Bronchus fibroblast of lung (primary cell): ENCODE measurements around the gene HOOK1. TPM values are rescaled to one million over a fixed set of nuclear protein-coding genes. Genes with fewer than 3 reads are reported as not detected.

Source experiments
- total RNA-seq: library from RNA; depleted of rRNA; stranded (reverse); fragments of >200 nt; gene quantifications from 2 replicates; pipeline ENCODE4 v1.2.3, GENCODE V29; 2015

Gene HOOK1
- not detected in 2 replicates for total RNA-seq

GRCh38 chr1:59814901-59815825 is at the start of gene HOOK1:
Gene HOOK1 (plus strand): TSS chr1:59814949. CDS start chr1:59815118, 169 bp downstream.

Other genes starting within 250 kb of the HOOK1 start
- gene CYP2J2, start 111.8 kb downstream of the HOOK1 start, total RNA-seq, result 0.15 and 0.50 TPM in 2 replicates